Stimulated activated naive CD4-positive, alpha-beta T cell (primary cell): ENCODE measurements around the gene PTPN12.
"Not testable (repeated sequence)": the region's sequence is repeated elsewhere in the genome, so short reads cannot be mapped to it uniquely, and the experiment has no call there.

Source experiments
- DNase-seq, 6 experiments: peaks; one replicate each; lab custom pipeline; 2025; lab: John Stamatoyannopoulos, UW

The PTPN12 gene

GRCh38 chr7:77537136-77537777 lies at the start of gene PTPN12:
PTPN12 (plus strand) TSS chr7:77537295; CDS start chr7:77537547, 252 bp downstream.
- peak in 3 of 6 experiments; percentile 26 to 48 (median 36) for DNase-seq

DNA sequence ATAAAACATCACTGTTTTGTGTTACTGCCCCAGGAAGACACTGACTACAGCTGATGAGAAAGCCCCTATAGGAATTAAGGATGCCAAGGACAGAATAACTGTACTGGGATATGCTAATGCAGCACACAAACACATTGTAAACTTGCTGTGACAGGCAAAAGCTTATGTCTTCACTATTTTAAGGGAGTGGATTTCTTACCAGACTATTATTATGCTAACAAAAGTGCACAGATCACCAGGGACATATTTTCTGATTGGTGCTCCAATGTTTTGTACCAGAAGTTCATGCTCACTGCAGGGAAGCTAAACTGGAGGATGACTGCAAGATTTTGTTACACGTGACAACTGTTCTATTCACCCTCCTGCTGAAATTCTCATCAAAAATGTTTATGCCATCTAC lies 48.1 kb upstream of the PTPN12 start:
- no peak for DNase-seq

DNA sequence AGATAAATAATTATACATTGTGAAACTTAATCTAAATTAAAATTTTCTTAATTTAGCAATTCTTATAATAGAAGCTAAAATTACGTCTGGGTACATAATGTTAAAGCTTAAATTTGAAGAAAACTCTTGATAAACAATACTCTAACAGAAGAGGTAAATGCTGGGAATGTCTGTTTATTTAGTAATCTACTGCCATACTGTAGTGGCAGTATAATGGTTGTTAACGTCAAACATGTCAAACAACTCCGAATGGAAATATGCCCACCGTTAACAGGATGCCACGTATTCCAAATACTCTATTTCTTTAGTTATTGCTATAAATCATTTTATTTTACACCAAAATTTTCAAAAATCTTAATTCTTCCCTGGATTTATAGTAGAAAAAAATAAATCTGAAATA lies 40.0 kb upstream of the PTPN12 start:
- no peak for DNase-seq

- DNase-seq: no peak
Observed at GRCh38 chr7:77498659-77499379, 38.3 kb upstream of the PTPN12 start.

DNA sequence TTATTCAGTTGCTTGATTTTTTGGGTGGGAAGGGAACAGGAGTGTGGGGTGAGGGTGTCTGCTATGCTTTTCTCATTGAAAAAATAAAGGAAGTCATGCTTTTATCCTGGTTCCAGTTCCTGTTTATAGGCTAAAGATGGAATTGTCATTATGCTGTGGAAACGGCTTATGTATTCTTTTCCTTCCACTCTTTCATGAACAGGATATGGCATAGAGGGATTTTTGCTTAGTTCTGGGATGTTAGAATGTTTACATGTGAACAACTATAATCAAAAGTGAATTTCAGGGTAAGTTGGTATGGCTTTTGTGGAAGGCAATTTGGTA lies 35.9 kb upstream of the PTPN12 start:
- DNase-seq: no peak

GRCh38 chr7:77504951-77505350 lies 32.1 kb upstream of the PTPN12 start:
- DNase-seq: no peak

DNA sequence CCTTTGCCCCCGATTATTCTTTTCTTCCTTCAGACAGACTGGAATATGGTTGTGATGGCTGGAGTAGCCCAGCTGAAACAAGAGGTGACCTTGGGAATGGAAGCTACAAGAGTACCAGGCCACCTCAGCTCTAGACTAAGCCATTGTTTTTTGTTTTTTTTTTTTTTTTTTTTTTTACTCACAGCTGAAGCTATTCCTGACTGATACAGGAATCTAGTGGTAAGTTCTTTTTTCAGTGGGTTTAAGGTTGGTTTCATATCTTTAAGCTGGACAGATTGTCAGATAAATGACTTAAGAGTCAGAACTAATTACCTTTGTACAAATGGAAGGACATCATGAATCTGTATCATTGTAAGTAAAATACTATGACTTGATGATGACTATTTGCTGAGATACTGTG lies 30.2 kb upstream of the PTPN12 start:
- DNase-seq: no peak

GRCh38 chr7:77513002-77513670 lies 24.0 kb upstream of the PTPN12 start:
- not testable (repeated sequence) for DNase-seq

DNA sequence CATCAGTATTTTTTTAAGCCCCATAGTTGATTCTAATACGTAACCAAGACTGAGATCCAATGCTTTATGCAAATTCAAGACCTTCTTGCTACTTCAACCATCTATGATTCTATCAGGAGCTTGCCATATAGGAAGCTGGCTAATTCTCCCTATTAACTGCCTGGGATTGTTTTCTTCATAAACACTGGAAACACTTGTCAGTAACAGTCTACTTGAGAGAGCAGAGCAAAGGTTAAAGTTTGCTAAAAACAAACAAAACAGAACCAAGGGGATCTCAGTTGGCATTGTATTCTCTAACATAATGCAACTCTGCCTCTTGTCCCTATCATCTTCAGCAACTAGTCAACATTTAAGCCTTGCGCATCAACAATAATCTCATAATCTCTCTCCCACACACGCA lies 21.0 kb upstream of the PTPN12 start:
- no peak for DNase-seq

DNA sequence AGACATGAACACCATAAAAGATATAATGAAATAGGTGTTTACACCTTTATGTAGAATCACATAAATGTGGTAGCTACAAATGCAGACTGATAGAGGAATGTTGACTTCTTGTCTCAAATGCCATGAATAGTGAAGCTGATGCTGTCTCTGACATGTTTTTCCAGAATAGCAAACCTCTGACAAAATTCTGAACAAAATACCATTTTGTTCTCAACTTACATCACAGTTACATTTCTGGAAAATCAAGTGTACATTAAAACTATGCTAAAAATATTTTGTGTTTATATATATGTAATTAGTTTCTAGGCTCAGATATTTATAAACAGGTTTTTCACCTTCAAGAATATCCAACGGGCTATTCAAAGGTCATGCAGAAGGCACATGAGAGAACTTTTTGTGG lies 16.8 kb upstream of the PTPN12 start:
- DNase-seq: no peak

GRCh38 chr7:77521537-77521936 lies 15.6 kb upstream of the PTPN12 start:
- not testable (repeated sequence) for DNase-seq

GRCh38 chr7:77524731-77525130 lies 12.4 kb upstream of the PTPN12 start:
- DNase-seq: no peak

DNA sequence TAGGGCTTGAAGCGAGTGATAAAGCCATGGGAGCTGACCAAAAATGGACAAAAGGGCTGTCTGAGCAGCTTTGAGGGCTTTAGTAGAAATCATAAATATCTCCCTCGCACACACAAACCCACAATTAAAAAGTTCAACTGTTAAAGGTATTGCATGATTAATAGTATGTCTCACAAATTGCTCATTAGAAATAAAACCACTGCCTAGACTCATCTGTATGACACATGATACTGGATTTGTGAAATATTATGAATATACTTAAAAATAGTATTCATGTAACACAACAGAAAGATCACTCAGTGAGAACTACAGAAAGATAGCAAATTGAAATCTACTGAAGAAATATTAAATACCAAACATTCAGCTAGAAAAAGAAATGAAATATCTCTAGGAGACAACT lies 11.9 kb upstream of the PTPN12 start:
- no peak for DNase-seq

GRCh38 chr7:77528368-77528767 lies 8.7 kb upstream of the PTPN12 start:
- DNase-seq: no peak

GRCh38 chr7:77529279-77529678 lies 7.8 kb upstream of the PTPN12 start:
- no peak for DNase-seq

GRCh38 chr7:77531038-77531437 lies 6.1 kb upstream of the PTPN12 start:
- DNase-seq: no peak

DNA sequence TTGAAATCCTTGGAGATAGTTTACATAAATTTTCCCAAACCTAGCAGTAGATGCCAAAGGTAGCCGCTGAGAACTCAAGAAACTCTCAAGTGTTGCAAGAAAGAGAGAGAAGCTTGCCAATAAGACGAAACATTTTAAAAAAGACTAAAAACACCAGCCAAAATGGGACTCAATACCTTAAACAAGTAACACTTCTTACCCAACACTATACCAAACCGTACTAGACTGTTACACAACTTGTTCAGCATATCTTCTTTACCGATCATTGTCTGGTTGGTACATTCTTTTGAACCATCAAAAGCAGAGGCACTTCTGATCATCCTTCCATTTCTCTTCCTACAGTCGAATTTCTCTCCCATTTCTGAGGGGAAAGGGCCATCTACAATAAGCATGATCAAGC lies 4.8 kb upstream of the PTPN12 start:
- DNase-seq: no peak

GRCh38 chr7:77532732-77533131 lies 4.4 kb upstream of the PTPN12 start:
- not testable (repeated sequence) for DNase-seq

- not testable (repeated sequence) for DNase-seq
Observed at GRCh38 chr7:77534046-77534445, 3.0 kb upstream of the PTPN12 start.

DNA sequence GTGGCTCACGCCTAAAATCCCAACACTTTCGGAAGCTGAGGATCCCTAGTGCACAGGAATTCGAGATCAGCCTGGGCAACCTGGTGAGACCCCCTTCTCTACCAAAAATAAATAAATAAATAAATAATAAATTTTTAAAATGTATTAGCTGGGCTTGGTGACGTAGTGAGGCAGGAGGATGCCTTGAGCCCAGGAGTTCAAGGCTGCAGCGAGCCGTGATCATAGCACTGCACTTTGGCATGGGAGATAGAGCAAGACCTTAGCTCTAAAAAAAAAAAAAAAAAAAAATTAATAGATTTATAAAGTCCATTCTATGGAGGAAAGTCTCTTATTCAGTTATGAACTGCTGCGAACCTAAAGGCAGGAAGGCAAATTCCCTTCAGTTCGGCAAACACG lies 1.1 kb upstream of the PTPN12 start:
- no peak for DNase-seq

DNA sequence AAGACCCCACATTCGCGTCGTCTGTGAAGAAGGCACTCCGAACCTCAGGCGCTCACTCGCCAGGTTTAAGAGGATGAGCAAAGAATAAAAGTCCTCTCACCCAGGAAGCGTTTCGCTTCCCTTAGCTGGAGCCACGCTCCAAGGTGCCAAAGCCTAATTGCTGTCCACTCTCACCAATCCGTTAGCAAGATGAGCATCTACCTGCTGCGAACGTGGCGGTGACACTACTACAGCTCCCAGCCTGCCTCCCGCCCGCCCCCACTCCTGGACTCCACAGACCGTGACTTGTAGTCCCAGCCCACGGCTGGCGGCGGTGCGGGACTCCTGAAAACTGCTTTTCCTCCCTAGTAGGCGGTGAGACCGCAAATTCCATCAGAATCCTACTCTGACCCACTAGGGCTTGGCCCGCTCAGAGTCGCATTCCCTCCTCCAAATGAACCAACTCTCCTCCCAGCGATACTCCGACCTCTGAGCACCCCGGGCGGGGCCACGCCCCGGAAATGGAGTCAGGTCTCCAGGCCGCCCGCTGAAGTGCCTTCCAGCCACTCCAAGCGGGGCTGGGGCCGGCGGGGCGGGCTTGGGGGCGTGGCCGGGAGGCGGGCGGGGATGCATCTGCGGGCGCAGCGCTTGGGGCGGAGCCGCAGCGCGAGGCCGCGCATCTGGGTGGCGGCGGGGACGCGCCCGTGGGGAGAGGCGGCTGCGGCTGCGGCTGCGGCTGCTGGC lies 521 bp upstream of the PTPN12 start:
- DNase-seq: peak; percentile 89 to 95 (median 95)

GRCh38 chr7:77537778-77538280 lies 734 bp downstream of the PTPN12 start:
- peak in 5 of 6 experiments; percentile 26 to 43 (median 31) for DNase-seq
